ENCODE data around the gene DEFB118. TPM values are rescaled to one million over a fixed set of nuclear protein-coding genes. Genes with fewer than 3 reads are reported as not detected.

Gene DEFB118
- total RNA-seq, 1 donor from 2014 or later = not detected

GRCh38 chr20:31403886-31404285, 35.5 kb downstream of the DEFB118 start:
- no peak for DNase-seq (ENCODE audit: extremely low spot score in 2 of 2)
- H3K4me1 ChIP-seq = no peaks in the 10 kb centered on the region
- no peaks in the 10 kb centered on the region for H3K9me3 ChIP-seq
- intact Hi-C loops (cut with DNase I) = no loop called here
- H3K27me3 ChIP-seq = no peaks in the 10 kb centered on the region
- no peak overlapping the region for H3K4me3 ChIP-seq
- no peaks in the 10 kb centered on the region for H3K36me3 ChIP-seq
- H3K27ac ChIP-seq = no peak overlapping the region
- TF ChIP-seq POLR2A (IDR thresholded peaks at IDR 0.05) = no peak
- no peak for TF ChIP-seq CTCF (IDR thresholded peaks at IDR 0.05)
- no peak for TF ChIP-seq POLR2AphosphoS5 (IDR thresholded peaks at IDR 0.05; ENCODE audit: insufficient read depth in 1 of 2, low read depth in 1 of 2)

DNA sequence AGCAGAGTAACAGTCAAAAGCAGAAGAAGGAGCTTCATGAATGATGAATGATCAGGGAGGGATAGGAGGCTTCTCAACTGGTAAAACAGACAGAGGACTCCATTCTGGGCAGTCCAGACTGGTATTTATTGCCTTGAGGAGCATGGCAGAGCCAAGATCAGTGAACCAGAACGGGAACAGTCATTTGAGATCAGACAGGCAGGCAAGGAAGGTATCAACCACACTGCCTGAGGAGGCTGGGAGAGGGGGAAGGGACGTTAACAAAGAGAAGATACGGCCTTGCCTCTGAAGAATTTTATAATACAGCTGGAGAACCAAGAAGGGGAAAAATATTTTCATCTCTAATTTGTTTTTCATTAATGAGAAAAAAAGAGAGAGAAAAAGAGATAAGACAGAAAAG, 37.7 kb downstream of the DEFB118 start, which contains the start of gene DEFB121:
DEFB121 (minus strand) TSS at position 101 of the 400 bp plus-strand sequence; CDS start at position 38, 63 bp downstream.
- Histone ChIP-seq H3K4me3 (no peak within 1 kb of the TSS), H3K9me3 (no peaks in the 10 kb centered on the region), H3K36me3 (no peaks in the 10 kb centered on the region), H3K4me1 (no peaks in the 10 kb centered on the region), H3K27ac (no peak within 1 kb of the TSS), H3K27me3 (no peaks in the 10 kb centered on the region)
- DNase-seq (ENCODE audit: extremely low spot score in 2 of 2) = no peak
- TF ChIP-seq POLR2A (IDR thresholded peaks at IDR 0.05) = no peak
- intact Hi-C loops (cut with DNase I) = no loop called here

- Histone ChIP-seq H3K27me3 (no peaks in the 10 kb centered on the region), H3K9me3 (no peaks in the 10 kb centered on the region), H3K4me3 (no peak overlapping the region), H3K4me1 (no peaks in the 10 kb centered on the region), H3K27ac (no peak overlapping the region), H3K36me3 (no peaks in the 10 kb centered on the region)
- no peak for DNase-seq (ENCODE audit: extremely low spot score in 2 of 2)
- intact Hi-C loops (cut with DNase I) = no loop called here
- no peak for TF ChIP-seq POLR2AphosphoS5 (IDR thresholded peaks at IDR 0.05; ENCODE audit: insufficient read depth in 1 of 2, low read depth in 1 of 2)
- TF ChIP-seq CTCF (IDR thresholded peaks at IDR 0.05) = no peak
- TF ChIP-seq POLR2A (IDR thresholded peaks at IDR 0.05) = no peak
Measured at GRCh38 chr20:31410011-31410410, 41.6 kb downstream of the DEFB118 start.

DNA sequence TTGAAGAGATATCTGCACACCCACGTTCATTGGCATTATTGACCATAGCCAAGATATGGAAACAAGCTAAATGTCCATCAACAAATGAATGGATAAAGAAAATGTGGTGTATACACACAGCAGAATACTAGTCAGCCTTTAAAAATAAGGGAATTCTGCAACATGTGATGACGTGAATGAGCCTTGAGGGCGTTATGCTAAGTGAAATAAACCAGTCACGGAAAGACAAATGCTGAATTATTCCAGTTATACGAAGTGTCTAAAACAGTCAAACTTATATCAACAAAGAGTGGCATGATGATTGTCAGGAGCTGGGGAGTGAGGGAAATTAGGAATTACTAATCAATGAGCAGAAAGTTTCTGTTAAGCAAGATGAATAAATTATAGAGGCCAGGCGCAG, 46.0 kb downstream of the DEFB118 start:
- intact Hi-C loops (cut with DNase I) = no loop called here
- Histone ChIP-seq H3K27me3 (no peaks in the 10 kb centered on the region), H3K36me3 (no peaks in the 10 kb centered on the region), H3K4me3 (no peak overlapping the region), H3K4me1 (no peaks in the 10 kb centered on the region), H3K27ac (no peak overlapping the region), H3K9me3 (no peaks in the 10 kb centered on the region)
- TF ChIP-seq CTCF (IDR thresholded peaks at IDR 0.05) (no peak), POLR2A (IDR thresholded peaks at IDR 0.05) (no peak), POLR2AphosphoS5 (IDR thresholded peaks at IDR 0.05; ENCODE audit: insufficient read depth in 1 of 2, low read depth in 1 of 2) (no peak)
- no peak for DNase-seq (ENCODE audit: extremely low spot score in 2 of 2)

DNA sequence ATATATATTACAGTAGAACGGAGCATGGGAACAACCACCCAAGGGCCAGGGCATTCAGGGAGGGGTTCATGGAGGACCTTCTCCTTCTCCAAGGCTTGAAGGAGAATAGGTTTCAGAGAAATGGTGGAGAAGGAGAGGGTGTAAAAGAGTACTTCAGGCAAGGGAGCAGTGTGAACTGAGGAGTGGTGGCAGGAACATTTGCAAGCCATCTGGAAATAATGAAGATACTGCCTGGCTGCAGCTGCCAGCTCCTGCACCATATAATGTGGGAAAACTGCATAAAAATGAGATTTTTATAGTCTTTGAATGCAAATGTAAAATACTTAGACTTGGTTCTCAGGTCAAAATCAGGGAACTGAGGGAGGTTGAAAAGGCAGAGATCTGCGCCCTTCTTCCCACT, 47.3 kb downstream of the DEFB118 start:
- Histone ChIP-seq H3K4me3 (no peak overlapping the region), H3K27me3 (no peaks in the 10 kb centered on the region), H3K4me1 (no peaks in the 10 kb centered on the region), H3K9me3 (no peaks in the 10 kb centered on the region), H3K36me3 (no peaks in the 10 kb centered on the region), H3K27ac (no peak overlapping the region)
- intact Hi-C loops (cut with DNase I) = no loop called here
- TF ChIP-seq POLR2AphosphoS5 (IDR thresholded peaks at IDR 0.05; ENCODE audit: insufficient read depth in 1 of 2, low read depth in 1 of 2) (no peak), POLR2A (IDR thresholded peaks at IDR 0.05) (no peak), CTCF (IDR thresholded peaks at IDR 0.05) (no peak)
- DNase-seq (ENCODE audit: extremely low spot score in 2 of 2) = no peak

Measured in vagina (tissue), 2 donors.